Bronchial epithelial cell (primary cell): ENCODE results near the gene REST. TPM values are rescaled to one million over a fixed set of nuclear protein-coding genes. Genes with fewer than 3 reads are reported as not detected.

Experiments
- DNase-seq: peaks from one replicate; pipeline ENCODE4 v3.0.0-alpha.2; 2010; ENCODE audit warnings: low read depth
- FAIRE-seq: peaks from 2 replicates; lab custom pipeline; 2011; peaks lifted over from hg19 to GRCh38; lab: Jason Lieb, UNC
- H3K27me3 ChIP-seq: 2 replicates; pipeline ENCODE4 v1.5.1; 2011; ENCODE audit warnings: low read length; ENCODE audit not compliant: control insufficient read depth, insufficient read depth
- H3K36me3 ChIP-seq: 2 replicates; pipeline ENCODE4 v1.5.1; 2011; ENCODE audit warnings: low read length; ENCODE audit not compliant: control insufficient read depth, insufficient read depth
- H3K4me3 ChIP-seq: 2 replicates; pipeline ENCODE4 v1.5.1; 2011; ENCODE audit warnings: mild to moderate bottlenecking, low read depth, low read length, control low read depth
- CTCF ChIP-seq: IDR thresholded peaks from 2 replicates; pipeline ENCODE4 v1.5.1; 2011; ENCODE audit warnings: mild to moderate bottlenecking, moderate library complexity, low read length, control low read depth, inconsistent platforms; ENCODE audit not compliant: insufficient read depth, severe bottlenecking
- total RNA-seq: library from RNA; depleted of rRNA; stranded (reverse); fragments of >200 nt; gene quantifications from 2 replicates; pipeline ENCODE4 v1.2.1, GENCODE V29; 2014

The REST gene
- total RNA-seq, 1 donor from 2014 or later = 17.6 TPM

- Histone ChIP-seq H3K4me3 (no peak overlapping the region), H3K27me3 (no peaks in the 10 kb centered on the region), H3K36me3 (peaks cover 16% of the 10 kb centered on the region)
- DNase-seq (no peak), FAIRE-seq (no peak)
- no peak for TF ChIP-seq CTCF
Measured at GRCh38 chr4:56999751-57000150, 92.1 kb downstream of the REST start.

DNA sequence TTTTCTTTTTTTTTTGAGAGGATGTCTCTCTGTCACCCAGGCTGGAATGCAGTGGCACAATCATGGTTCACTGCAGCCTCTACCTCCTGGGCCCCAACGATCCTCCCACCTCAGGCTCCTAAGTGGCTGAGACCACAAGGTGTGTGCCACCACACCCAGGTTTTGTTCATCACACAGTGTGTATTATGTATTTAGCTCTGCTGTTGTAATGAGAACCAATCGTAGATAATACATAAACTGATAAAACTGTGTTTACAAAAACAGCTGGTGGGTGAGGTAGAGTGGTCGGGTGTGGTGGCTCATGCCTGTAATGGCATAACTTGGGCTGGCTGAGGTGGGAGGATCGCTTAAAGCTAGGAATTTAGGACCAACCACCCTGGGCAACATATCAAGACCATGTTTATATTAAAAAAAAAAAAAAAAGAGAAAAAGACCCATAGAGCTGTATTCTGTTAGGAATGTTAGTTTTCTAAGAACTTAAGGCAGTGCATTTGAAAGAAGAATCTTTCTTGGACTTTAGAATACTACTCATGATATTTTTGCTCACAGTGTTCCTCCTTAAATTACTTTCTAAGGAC, 105.9 kb downstream of the REST start:
- Histone ChIP-seq H3K36me3 (peaks cover 16% of the 10 kb centered on the region), H3K4me3 (no peak overlapping the region), H3K27me3 (no peaks in the 10 kb centered on the region)
- DNase-seq (no peak), FAIRE-seq (no peak)
- TF ChIP-seq CTCF = no peak

Other genes with a start within 250 kb of the REST start
- 30.8 and 194 TPM in 2 replicates for gene HOPX, start 226.6 kb upstream of the REST start, total RNA-seq
- gene SPINK2, start 86.2 kb upstream of the REST start, total RNA-seq = not detected in 2 replicates
- gene NOA1, start 69.7 kb downstream of the REST start, total RNA-seq = 11.8 and 18.7 TPM in 2 replicates
- 97.2 and 112 TPM in 2 replicates for gene POLR2B, start 71.0 kb downstream of the REST start, total RNA-seq
- gene IGFBP7, start 202.5 kb downstream of the REST start, total RNA-seq = 89.9 and 92.9 TPM in 2 replicates